Measurements from ENCODE around the gene NES.

The NES gene

DNA sequence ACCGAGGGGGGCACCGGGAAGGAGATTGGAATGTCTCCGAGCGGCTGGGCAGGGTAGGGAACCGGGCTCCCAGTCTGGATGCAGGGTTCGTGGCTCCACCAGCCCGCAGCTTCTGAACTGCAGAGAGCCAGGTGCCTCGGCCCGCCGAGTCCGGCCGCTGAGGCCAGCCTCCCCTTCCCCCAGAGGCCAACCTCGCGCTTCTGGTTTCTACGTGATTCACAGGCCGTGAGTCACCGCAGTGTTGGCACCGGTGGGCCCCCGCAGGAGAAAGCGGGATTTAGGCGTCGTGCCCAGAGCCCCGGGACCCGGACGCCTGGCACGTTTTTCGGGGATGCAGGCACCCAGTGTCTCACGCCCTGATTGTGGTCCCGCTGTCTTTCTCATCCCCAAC lies 27.7 kb upstream of the NES start:
- DNase-seq (ENCODE audit: low read depth): no peak

DNA sequence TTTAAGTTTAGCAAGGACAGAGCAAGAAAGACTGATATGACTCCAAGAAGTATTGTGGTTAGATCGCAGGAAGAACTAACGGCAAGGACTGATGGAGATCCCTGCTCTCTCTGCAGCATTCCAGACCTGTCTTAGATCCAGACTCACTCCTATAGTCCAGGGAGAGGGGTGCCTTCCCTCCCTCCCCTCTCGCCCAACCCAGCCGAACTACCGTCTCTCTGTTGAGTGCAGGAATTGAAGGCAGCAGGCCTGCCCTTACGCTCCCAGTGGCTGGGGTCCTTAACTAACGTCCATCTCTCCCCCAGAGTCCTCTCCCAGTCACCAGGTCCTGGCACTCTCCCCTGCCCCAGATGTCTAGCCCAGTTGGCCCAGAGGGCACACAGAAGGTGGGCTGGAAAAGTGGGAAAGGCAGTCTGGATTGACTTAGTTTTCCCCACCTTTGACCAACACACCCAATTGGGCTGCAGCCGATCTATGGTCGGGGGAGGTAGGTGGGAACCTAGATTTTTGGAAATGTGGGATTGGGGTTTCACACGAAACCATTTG lies 27.0 kb upstream of the NES start:
- DNase-seq (ENCODE audit: low read depth): no peak

DNA sequence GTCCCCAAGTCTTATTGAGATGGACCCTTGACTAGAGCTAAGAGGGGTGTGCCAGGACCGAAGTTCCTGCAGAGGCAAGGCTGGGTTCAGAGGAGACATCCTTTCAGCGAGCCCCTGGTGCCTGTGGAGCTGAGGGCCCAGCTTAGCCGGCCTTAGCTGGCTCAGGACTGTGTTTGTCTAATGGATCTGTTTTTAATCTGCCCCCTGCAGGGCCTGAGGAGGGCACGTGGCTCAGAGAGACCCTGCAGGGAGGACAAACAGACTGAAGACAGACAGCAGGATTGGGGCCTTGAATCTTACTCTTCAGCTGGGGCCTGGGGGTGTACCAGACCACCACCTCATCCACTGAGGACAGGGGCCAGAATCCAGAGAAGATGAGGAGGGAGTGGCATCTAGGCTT lies 26.5 kb upstream of the NES start:
- no peak for DNase-seq (ENCODE audit: low read depth)

DNA sequence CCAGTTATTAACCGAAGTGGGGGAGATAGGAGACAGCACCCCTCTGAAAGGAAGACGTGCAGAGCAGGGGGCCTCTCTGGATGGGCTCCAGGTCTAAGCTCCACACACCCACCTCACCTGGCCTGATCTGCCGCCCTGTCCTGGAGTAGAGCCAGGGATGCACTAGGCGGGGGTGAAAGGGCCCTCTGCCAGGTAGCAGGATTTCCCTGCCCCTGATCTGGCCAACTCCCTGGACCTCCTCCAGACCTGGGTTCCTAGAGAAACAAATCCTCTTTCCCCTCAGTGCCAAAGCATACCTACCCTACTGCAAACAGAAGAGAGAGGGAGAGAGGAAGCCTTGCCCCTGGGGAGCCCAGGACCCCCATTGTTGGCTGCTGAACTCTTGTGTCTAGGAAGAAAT lies 26.1 kb upstream of the NES start:
- DNase-seq (ENCODE audit: low read depth): no peak

DNA sequence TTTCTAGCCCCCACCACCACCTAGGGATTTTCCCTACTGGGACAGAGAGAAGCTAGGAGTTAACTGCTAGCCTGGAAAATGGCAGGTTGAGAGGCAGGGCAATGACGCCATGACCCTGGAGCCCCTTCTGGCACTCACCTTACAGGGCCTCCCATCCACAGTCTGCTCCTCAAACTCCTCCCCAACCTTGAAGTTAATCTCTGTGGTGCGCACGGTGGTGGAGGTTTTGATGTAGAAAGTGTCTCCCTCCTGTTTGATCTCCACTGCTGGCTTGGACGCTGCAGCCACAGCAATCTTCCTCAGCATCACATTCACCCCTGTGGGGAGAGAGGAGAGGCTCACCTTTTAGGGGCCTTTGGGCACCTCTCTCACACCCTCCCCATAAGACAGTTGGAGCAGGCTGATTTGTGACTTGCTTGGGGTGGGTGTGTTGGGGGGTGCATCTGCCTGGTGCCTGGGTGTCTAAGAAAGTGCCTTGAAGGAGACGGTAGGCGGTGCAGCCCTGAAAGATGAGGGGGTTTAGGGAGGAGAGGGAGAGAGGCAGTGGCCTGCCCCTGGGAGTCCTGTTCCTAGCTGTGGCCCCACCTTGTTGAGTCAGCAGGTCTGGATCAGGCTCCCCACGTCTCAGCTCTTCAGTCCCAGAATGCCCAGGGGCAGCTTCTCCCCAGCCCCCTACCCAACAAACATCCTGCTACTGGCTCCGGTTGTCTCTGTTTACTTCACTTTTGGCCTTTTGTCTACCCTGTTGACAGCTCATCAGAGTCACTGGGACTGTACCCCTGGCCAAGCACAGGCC lies 23.7 kb upstream of the NES start:
- no peak for DNase-seq (ENCODE audit: low read depth)

DNA sequence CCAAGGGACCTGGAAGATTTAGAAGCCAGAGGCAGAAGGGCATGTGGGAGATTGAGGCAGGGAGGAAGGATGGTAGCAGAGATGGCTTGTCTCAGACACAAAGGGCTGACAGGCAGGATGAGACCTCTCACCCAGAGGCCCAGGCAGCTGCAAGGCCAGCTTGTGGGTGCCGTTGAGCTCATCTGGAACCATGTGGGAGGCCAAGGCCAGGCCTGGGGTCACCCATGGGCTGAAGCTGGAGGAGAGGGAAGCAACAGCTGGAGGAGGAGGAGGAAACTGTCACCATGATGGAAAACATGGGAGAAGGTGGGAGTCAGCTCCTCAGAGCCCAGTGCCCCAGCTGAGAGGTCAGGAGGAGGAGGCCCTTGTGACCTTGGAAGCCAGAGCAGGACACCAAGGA lies 21.8 kb upstream of the NES start:
- no peak for DNase-seq (ENCODE audit: low read depth)

DNA sequence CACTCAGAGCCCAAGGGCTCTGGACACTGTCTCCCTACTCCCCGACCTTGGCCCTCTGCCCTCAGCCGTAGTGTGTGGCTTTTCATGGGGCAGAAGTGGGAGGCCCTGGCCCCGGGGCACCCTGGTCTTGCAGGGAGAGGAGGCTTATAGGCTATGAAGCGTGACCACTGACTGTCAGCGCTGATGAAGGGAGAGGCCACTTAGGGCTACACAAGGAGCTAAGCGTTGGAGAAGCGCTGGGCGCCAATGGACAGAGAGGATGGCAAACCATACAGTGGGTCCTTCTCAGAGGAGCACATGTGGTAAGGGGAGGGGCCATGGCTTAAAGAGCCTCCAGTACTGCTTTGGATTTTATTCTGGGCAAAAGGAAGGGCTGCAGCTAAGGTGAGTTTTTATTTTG lies 20.3 kb upstream of the NES start:
- no peak for DNase-seq (ENCODE audit: low read depth)

DNA sequence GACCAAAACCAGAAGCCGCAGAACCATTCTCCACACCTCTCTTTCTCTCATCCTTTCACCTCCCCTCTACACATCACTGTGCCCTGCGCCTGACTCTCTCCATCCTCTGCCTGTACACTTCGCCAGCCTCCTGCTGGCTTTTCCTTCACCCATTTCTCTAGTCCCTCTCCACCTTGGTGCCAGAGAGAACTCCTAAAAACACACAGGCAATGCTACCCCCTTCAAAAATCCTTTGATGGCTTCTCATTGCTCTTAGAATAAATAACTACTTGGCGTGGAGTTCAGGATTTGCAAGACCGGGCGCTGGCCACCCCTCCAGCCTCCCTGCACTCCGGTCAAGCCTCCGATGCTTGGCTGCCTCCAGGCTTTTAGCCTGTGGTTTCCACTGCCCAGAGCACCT lies 19.5 kb upstream of the NES start:
- no peak for DNase-seq (ENCODE audit: low read depth)

DNA sequence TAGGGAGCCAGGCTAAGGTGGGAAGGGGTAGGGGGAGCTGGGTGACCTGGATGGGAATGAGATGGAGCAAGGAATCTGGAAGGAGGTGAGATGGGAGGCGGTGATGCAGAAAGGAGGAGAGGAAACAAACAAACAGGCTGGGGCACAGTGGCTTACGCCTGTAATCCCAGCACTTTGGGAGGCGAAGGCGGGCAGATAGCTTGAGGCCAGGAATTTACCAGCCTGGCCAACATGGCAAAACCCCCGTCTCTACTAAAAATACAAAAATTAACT lies 17.4 kb upstream of the NES start:
- no peak for DNase-seq (ENCODE audit: low read depth)

DNA sequence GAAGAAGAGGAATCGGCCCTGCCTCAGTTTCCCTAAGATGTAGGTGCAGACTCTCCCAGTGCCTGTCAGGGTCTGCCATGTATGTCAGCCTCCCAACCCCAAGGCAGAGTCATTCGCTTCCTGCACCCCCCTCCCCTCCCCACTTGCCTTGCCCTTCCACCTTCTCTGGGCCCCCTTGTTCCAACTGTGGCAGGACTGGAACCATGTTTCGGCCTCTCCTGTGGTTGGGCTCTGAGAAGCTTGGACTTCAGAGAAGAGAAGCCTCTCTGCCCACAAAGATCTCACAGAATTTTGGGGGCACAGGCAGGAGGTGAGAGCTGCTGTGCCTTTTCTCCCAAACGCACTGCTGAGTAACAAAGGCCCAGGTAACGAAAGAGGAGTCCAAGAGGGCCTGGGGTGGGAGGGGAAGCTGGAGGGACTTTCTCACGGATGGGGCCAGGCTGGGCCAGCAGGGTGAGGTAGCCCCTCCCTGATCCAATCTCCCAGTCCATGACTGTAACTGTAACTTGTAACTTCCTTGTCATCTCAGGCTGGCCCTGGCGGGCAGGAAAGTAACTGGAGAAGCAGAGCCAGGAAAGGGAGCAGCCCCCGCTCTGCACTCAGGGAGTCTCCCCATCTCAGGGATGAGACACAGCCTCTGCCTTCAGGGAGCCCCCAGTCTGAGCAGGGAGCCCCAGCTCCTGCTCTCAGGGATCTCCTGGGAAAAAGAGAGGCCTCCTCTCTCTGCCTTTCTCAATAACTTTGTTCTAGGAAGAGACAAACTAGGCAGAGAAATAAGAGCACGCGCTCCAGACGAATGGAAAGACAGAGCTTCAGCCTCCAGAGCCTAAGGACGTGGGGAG lies 16.9 kb upstream of the NES start:
- no peak for DNase-seq (ENCODE audit: low read depth)

DNA sequence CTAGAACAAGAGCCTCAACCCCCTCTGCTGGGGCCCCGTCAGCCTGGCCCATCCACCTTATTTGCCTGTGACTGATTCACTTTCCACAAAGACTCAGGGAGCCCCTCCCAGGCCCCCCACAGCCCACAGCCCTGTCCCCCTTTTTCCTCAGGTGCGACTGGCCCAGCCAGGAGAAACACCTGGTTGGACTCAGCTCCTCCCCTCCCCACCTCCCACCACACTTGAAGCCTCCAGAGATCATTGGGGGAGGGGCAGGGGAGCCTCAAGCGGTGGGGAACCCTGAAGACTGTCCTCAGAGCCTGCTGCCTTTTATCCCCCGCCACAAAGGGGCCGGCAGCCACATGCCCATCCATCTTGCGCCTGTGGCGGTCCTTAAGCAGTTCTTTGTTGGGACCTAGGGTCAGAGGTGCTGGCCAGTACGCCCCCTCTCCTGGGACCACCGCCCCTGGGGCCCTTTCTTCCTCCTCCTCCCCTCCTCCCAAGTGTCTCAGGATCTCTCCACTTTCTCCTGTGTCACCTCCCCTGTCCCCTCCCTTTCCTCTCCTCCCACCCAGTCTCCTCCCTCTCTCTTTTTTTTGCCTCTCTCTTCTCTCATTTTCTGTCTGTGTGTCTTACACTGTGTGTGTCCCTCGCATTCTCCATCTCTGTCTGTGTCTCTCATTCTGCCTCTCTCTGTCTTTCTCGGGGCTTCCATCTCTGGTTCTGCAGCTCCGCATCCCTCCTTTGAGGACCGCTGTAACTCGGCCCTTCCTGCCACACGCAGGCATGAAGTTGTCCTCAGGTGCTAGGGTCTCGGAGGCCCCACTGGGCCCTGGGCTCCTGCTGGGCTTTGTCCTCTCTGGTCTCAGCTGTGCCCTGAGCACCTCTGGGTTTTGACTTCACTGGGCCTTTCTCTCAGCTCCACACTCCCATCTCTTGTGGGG lies 16.0 kb upstream of the NES start:
- DNase-seq (ENCODE audit: low read depth): no peak

DNA sequence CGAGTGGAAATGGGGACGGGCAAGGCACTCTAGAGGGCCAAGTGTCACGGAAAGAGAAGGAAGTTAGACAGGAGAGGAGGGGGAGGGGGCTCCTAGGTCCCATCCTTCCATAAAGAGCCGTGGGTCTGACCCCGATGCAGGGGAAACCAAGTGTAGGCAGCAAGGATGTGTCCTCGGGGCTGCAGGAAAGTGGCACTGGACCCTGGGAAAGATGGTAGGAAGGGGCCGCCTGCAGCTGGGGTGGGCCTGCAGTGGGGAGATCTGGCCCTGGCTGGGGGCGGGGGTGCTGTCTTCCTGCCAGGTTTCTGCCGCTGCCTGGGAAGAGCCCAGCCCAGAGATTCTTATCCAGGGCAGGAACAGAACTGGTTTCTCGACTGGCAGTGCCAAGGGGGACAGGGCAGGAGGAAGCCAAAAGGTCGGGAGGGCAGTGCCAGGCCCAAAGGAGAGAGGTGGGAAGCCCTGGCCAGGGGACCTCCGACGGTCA lies 15.3 kb upstream of the NES start:
- DNase-seq (ENCODE audit: low read depth): no peak

DNA sequence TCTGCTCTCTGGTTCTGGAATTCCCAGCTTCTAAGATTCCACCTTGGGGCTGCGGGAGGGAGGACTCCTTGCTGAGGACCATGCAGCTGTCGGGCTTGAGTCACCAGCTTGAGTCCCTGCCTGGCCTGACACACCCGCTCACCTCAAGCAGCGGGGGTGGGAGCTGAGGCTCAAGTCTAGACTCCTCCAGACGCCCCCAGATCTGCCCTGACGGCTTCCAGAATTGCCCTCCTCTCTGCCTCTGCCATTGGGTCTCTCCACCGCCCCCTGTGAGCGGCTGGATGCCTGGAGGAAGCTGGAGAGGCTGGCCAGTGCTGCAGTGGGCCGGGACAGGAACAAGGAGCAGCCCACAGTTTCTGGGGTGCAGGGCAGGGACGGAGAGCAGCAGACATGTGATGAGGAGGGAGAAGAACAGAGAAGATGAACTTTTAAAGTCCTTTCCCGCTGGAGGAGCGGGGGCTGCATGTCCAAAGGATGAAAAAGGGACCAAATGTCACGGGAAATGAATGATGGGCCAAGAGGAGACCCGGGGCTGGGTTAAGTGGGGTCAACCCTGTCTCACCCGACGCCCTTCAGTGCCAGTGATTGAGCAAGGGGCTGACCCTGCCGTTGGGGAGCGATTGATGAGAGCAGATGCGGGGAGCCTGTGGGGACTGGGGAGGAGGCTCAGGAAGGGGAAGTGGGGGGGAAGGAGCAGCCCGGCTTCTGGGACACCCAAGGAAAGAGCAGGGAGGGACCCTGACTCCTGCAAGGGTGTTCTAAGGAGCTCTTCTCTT lies 14.6 kb upstream of the NES start:
- no peak for DNase-seq (ENCODE audit: low read depth)

DNA sequence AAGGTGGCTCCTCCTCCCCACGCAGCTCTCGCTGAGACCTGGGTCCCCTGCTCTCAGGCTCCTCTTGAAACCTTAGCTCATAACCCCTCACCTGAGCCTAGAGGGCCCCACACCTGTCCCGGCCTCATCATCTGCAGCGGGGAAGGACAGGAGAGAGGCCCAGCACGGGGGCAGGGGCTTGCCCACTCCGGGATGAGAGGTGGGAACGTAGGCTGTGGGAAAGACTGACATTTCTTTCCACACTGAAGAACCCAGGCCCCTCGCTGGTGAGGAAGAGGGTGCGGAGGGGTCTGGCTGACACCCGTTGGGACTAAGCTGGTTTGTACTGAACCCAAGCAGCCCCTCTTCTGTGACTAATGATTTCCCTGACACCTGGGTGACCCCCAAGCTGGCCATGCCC lies 14.0 kb upstream of the NES start:
- DNase-seq (ENCODE audit: low read depth): no peak

DNA sequence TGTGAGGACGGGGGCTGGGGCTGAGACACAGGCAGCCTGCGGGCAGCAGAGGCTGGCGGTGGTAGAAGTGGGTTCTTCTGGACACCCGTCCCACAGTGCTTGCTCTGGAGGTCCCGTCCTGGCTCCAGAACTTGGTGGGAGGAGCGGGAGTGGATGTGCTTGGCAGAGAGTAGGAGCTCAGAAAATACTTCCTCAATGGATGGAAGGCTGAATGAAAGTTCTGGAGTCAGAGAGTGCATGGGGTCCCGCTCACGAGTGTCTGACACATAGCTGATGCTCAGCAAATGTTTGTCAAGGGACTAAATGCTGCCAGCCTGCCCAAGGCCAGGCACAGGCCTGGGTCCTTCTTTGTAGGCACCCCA lies 13.4 kb upstream of the NES start:
- DNase-seq (ENCODE audit: low read depth): no peak

DNA sequence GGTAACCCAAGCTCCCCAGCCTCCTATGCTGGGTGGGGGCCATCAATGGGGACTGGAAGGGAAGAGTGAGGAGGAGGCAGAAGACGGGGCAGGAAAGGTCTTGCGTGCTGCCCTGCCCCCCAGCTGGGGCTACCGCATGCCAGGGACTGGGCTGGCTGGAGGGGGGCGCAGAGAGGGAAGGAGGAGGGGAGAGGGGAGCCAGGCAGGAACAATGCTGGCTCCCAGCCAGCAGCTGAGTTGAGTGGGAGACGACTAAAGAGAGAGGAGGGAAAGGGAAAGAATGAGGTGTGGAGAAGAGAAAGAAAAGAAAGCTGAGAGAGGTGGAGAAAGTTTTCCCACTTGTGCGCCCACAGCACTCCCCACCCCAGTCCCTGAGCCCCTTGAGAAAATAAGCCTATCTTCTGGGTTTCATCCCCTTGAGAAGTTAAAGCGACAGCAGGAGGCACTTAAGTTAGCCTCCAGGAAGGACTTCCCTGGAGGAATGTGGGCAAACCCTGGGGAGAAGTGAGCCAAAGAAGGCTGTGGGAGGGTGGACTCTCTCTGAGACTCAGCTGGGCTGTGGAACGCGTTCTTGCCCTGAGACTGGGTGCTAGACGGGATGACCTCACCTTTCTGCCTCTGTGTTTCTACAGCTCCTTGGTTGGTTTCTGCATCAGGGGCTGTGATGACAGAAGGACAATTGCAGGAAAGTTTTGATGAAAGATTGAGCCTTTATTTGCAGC lies 12.9 kb upstream of the NES start:
- no peak for DNase-seq (ENCODE audit: low read depth)

DNA sequence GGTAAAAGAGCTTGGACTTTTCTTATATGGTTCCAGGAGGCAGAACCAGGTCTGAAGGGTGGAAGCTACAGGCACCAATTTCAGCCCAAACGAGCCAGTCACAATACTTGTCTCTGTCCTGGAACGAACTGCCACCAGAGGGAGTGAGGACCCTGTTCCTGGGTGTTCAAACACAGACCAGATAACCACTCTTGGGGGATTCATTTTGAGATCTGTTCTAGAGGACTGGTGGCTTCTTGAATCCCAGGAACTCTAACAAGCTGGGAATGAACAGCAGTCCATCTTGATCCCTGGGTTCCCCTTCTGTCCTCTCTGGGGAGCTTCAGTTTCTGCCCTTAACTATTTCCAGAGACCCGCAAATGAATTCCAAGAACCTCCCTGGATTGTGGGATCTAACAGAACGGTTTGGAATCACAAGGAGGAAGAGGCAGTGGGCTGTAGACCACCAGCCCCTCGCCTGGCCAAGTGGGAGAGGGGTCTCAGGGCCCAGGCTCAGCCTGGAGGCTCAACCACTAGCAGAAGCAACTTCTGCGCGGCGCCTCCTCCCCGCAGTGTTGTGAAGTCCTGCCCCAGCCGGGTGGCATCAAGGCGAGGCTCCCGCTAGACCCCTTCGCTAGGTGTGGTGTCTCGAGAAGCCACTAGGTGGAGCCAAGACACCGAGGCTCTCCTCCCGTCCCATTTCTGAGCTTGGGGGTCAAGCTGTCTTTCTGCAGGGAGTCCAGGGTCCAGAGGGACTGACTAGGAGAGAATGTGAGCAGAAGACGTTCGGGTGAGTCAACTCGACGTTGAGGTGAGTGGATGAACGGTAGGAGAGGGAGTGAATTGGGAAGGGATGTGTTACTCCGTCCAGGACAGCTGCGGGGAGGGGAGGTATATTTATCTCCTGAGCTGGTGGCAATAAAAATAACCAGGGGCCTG lies 12.1 kb upstream of the NES start:
- peak; percentile 59 for DNase-seq (ENCODE audit: low read depth)

DNA sequence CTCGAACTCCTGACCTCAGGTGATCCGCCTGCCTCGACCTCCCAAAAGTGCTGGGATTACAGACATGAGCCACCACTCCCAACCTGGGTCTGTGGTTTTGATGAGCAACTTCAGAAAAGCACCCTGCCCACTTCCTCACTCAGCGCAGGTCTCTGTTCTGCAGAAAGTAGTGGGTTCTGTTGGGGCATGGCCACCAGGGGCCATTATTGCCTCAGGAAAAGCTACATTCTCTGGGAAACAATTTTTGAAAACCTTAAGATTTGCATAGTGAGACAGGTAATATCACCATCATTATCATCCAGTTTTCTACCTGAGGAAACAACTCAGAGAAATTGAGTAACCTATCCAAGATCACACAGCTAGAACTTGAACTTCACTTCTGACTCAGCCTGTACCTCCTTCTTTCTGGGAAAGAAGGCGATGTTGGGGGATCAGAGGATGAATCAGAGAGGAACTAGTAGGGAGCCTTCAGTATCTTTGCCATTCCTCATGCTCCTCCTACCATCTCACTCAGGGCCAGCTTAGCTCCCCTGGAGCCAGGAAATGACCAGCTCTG lies 7.1 kb upstream of the NES start:
- no peak for DNase-seq (ENCODE audit: low read depth)

DNA sequence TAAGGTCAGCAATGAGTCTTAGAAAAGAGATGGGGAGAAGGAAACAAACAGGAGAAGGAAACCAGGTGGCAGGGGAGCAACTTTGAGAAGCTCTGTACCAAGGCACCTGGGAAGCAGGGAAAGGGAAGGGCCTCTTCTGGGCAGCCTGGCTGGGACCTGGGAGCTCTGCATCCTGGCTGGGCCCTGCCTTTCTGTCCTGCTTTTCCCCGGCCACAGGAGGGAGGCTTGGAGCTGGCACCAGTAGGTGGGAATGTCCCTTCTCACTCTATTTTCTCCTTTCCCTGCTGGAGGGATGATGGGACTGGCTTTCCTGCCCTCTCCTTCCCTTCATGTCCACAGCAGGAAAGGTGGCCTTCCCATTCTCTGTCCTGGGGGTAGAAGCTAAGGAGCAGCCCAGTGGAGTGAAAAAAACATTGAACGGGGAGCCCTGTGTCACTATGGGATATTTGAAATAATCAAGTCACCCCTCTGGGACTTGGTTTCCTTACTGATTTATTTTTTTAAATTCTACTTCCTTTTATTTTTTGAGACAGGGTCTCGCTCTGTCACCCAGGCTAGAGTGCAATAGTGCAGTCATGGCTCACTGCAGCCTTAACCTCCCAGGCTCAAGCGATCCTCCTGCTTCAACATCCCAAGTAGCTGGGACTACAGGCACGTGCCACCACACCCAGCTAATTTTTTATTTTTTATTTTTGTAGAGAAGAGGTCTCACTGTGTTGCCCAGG lies 5.1 kb upstream of the NES start:
- DNase-seq (ENCODE audit: low read depth): no peak

All from stimulated activated CD4-positive, alpha-beta T cell treated with anti-CD3 and anti-CD28 coated beads, Interleukin-2, amount 100 ng/mL, for 4 hours (primary cell).